Stimulated activated CD8-positive, alpha-beta memory T cell treated with anti-CD3 and anti-CD28 coated beads, Interleukin-7, amount 100 ng/mL, for 4 hours (primary cell): ENCODE data around the gene NDUFS5.
"Not testable (repeated sequence)": the region's sequence is repeated elsewhere in the genome, so short reads cannot be mapped to it uniquely, and the experiment has no call there.

Experiments used
- DNase-seq, 2 donors: peaks; one replicate each; pipeline ENCODE4 v3.0.0-alpha.2; 2020; ENCODE audit warnings: low read depth in 2 of 2

The NDUFS5 gene

GRCh38 chr1:39014956-39015355 lies 11.2 kb upstream of the NDUFS5 start:
- DNase-seq: not testable (repeated sequence)

GRCh38 chr1:39016604-39017171 lies 9.5 kb upstream of the NDUFS5 start:
- no peak for DNase-seq

- no peak for DNase-seq
Measured at GRCh38 chr1:39017266-39017665, 8.9 kb upstream of the NDUFS5 start.

GRCh38 chr1:39020494-39020893 lies 5.7 kb upstream of the NDUFS5 start:
- DNase-seq: not testable (repeated sequence)

GRCh38 chr1:39021426-39021825 lies 4.7 kb upstream of the NDUFS5 start:
- no peak for DNase-seq

GRCh38 chr1:39023140-39023539 lies 3.0 kb upstream of the NDUFS5 start:
- no peak for DNase-seq

- DNase-seq: no peak
Measured at GRCh38 chr1:39026866-39027507, 837 bp downstream of the NDUFS5 start.

- no peak for DNase-seq
Measured at GRCh38 chr1:39034114-39034654, 8.0 kb downstream of the NDUFS5 start.

GRCh38 chr1:39036678-39037077 lies 10.5 kb downstream of the NDUFS5 start:
- DNase-seq: no peak

GRCh38 chr1:39043513-39043912 lies 17.4 kb downstream of the NDUFS5 start:
- no peak for DNase-seq

GRCh38 chr1:39044762-39045161 lies 18.6 kb downstream of the NDUFS5 start:
- no peak for DNase-seq

- DNase-seq: no peak
Measured at GRCh38 chr1:39045231-39045630, 19.1 kb downstream of the NDUFS5 start.

GRCh38 chr1:39046613-39047210 lies 20.6 kb downstream of the NDUFS5 start:
- DNase-seq: no peak

GRCh38 chr1:39047374-39048229 lies 21.5 kb downstream of the NDUFS5 start:
- DNase-seq: no peak

GRCh38 chr1:39048745-39049370 lies 22.7 kb downstream of the NDUFS5 start:
- DNase-seq: no peak

- no peak for DNase-seq
Measured at GRCh38 chr1:39050001-39050400, 23.9 kb downstream of the NDUFS5 start.

GRCh38 chr1:39051193-39051850 lies 25.2 kb downstream of the NDUFS5 start:
- DNase-seq: not testable (repeated sequence)

GRCh38 chr1:39051956-39052355 lies 25.8 kb downstream of the NDUFS5 start:
- DNase-seq: no peak

GRCh38 chr1:39055213-39055710 lies 29.1 kb downstream of the NDUFS5 start:
- DNase-seq: not testable (repeated sequence)

GRCh38 chr1:39061516-39061915 lies 35.4 kb downstream of the NDUFS5 start:
- DNase-seq: not testable (repeated sequence)

GRCh38 chr1:39061951-39062350 lies 35.8 kb downstream of the NDUFS5 start:
- no peak for DNase-seq
